NCI-H1694 (cell line): ENCODE measurements around the gene PRMT7.

Experiments used
- DNase-seq: peaks from one replicate; lab custom pipeline; 2025; lab: John Stamatoyannopoulos, UW

The PRMT7 gene

DNA sequence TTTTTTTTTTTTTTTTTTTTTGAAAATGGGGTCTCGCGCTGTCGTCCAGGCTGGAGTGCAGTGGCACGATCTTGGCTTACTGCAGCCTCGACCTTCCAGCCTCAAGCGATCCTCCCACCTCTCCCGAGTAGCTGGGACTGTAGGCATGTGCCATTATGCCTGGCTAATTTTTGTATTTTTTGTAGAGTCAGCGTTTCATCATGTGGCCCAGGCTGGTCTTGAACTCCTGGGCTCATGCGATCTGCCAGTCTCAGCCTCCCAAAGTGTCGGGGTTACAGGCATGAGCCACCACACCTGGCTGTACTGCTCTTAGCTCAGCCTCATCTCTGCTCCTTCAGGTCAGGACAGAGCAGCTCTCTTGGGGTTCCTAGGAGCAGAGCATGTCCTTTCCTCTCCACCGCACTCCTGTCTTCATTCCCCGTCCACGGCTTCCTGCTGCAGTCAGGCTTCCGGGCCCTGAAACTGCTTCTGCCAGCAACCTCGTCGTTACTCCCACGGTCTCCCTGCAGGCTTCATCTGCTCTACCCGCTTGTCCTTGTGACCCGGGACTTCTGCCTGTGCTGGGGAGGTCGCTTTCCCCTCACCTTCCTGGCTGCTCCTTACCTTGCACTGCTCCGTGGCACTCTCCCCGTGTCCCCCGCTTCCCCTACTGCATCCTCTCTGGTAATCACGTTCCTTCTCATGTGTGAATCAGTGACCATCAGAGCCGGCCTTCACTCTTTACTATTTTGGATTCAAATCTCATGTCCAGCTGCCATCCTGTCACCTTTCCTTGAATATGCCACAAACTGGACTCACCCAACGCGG is 38.0 kb downstream of the PRMT7 start:
- no peak for DNase-seq

DNA sequence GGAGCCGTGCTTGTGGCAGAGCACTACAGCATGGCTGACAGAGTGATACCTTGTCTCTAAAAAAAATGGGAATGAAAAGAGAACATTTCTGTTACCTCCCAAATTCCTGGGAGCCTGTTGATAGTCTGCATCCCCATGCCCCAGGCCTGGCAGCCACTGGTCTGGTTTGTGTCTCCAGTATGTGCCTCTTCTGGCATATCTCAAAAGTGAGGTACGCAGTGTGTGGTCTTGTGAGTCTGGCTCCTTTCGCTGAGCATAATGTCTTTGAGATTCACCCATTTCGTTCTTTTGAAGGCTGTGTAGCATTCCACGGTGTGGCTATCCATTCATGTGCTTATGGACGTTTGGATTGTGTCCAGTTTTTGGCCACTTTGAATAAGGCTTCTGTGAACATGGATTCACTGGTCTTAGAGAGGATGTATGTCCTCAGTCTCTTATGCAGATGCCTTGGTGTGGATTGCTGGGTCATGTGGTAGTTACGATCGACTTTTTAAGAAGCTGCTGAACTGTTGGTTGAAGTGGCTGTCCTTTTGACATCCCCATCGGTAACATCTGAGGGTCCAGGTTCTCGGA is 39.1 kb downstream of the PRMT7 start:
- no peak for DNase-seq

DNA sequence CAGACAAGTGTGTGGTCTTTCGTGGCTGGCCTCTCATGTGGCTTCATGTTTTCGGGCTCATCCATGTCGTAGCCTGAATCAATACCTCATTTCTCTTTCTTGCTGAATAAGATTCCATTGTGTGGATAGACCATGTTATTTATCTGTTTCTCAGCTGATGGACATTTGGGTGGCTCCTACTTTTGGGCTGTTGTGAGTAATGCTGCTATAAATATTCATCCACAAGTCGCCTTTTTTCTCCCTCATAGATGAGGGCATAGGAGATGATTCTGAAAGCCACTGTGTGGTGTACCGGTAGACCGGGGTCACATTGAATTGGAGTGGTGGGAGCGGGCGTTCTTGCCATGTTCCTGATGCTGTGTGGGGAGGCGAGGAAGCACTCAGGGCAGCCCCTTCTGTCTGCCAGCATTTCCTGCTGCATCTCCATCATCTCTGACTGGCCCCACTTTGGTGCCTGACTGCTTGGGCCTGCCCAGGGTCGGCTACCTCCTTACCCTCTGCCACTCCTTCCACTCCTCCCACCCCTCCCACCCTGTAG is 40.1 kb downstream of the PRMT7 start:
- no peak for DNase-seq

DNA sequence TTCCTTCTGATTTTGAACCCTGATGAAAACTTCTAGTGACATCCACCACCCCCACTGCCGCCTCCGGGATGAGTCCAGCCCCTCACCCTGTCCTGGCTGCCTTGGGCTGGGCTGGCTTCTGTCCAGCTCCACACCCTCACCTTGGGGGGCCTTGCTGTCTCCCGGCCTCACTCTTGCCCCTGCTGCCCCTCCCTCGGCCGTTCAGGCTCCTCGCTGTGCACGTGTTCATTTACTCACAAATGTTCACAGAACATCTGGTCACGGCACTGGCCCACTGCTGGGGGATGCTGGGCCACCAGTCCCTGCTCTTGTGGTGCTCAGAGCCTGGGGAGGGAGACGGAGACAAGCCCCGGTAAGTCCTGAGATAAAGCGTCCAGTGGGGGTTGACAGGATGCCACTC is 40.6 kb downstream of the PRMT7 start:
- no peak for DNase-seq

DNA sequence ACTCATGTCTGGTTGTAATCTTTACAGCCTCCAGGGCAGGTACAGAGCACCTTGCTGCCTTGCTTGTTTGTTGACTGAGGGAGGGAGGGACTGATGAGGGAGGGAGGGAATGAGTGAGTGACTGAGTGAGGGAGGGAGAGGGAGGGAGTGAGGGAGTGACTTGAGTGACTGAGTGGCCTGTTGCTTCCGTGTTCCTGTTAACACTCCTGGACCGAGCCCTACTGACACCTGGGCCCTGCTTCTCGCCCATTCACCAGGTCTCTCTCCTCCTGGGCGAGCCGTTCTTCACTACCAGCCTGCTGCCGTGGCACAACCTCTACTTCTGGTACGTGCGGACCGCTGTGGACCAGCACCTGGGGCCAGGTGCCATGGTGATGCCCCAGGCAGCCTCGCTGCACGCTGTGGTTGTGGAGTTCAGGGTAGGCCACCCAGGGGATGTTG is 41.2 kb downstream of the PRMT7 start:
- DNase-seq = no peak

DNA sequence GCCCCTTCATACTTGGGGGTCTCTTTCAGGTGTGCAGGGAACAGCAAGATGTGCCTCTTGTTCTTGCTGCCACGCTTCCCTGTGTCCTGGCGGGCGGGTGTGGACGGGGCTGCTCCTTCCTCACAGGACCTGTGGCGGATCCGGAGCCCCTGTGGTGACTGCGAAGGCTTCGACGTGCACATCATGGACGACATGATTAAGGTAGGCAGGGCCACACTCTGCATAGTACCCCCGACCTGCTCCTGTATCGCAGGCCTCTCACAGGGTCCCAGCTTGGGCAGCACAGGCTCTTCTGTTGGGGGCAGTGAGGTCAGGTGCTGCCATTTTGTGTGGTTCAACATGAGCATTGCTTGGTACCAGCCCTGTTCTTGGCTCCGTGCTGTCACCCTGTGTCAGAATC is 42.5 kb downstream of the PRMT7 start:
- DNase-seq = no peak

DNA sequence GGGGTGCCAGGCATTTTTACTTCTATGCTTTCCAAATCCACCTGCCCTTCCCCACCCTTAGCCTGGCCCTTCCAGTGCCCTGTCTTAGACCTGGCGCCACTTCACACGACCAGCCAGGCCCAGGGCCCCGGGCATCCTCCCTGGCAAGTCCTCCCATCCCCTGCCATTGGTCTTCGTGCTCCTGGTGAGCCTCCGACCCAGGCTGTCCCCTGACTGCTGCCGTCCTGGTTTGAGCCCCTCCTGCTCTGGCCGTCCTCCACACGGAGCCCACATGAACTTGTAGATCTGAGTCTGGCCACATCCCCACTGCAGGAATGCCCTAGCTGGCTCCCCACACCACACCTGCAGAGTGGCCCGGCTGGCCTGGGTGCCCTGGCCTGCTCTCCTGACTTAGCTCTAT is 44.0 kb downstream of the PRMT7 start:
- DNase-seq = no peak

DNA sequence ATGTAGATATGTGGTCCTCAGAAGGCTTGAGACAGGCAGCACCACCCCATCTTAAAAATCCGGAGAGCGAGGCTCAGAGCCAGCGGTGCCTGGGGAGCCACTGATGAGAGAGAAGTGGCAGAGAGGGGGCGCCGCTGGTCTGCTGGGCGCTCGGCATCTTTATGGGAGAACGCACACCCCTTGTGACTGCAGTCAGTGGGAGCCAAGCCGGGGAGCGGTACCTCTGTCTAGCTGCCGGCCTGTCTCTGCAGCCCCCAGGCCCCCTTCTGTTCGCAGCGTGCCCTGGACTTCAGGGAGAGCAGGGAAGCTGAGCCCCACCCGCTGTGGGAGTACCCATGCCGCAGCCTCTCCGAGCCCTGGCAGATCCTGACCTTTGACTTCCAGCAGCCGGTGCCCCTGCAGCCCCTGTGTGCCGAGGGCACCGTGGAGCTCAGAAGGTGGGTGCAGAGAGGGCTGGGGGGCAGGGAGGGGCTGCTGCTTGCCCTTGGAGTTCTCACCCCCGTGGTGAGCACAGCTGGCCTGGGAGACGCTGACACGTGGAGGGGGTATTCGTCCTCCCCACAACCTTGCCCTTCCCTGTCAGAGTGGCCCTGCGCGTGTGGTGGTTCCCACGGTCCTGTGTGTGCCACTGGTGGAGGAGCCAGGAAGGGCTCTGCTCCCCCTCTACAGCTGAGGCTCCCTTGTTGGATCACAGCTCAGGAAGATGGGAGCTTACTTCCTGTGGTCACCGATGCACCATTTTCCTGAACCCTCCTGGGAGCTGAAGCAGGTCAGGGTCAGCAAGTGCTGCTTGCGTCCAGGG is 44.8 kb downstream of the PRMT7 start:
- DNase-seq = no peak

DNA sequence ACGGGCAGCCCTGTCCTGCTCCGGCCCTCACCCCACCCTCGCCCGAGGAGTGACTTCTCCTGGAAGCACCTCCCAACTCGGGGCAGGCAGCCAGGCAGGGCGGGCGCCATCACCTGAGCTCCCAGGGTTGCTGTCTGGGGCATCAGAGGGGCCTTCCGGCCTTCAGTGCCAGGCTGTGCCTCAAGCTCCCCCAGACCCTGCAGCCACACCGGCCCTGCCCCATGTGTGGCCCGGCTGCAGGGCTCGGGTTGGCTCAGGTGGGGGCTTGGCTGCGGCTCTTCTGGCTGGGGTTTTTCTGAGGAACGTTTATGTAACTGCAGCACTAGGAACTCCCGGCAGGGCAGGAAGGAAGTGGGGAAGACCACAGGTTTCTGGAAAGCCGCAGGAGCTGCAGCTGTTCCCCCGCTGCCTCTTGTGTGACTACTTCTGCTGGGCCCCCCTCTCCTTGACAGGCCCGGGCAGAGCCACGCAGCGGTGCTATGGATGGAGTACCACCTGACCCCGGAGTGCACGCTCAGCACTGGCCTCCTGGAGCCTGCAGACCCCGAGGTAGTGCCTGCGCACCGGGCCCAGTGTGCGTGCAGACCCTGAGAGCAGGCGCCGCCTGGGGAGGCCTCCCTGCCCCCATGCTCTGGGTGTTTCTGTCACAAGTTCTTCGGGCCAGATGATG is 45.6 kb downstream of the PRMT7 start:
- no peak for DNase-seq

DNA sequence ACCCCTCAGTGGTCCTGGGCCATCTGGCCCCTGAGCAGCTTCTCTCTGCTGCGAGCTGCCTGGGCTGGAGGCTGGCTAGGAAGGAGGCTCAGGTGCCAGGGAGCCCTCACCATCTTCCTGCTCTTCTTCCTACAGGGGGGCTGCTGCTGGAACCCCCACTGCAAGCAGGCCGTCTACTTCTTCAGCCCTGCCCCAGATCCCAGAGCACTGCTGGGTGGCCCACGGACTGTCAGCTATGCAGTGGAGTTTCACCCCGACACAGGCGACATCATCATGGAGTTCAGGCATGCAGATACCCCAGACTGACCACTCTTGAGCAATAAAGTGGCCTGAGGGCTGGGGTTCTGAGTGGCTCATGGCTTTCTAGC is 46.1 kb downstream of the PRMT7 start:
- DNase-seq = no peak

DNA sequence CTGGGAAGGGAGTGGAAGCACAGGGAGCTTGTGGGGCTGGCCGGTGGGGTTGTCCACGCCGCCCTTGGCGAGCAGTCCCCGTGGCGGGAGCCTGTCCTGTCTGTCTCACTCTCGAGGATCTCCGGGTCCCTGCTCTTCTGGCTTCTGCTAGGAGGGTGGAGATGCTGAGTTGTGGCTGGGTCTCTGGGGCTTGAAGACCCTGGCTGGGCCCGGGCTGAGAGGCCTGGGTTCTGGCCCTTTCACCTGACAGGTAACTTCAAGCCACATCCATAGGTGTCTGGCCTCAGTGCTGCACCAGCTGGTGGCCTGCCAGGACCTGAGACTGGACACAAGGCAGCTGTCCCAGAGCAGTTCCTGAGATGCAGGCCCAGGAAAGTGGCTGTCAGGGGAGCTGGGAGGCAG is 46.7 kb downstream of the PRMT7 start:
- no peak for DNase-seq

DNA sequence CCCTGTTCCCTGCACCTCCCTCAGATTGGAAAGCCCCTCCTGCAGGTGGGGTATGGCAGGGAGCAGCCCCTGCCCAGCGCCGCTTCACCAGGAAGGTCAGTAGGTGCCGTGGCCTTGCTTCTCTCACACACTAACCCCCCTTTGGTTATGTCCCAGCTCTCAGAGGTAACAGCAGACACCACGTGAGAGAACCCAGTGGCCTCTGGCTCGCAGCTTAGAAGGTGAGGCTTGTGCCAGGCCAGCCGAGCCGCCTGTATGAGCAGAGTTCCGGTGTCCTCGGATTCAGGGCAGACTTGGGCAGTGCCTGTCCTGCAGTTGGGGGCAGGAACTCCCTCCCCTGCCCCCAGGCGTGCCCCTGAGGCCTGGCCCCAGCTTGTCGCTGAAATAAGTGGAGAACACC is 47.1 kb downstream of the PRMT7 start:
- no peak for DNase-seq

DNA sequence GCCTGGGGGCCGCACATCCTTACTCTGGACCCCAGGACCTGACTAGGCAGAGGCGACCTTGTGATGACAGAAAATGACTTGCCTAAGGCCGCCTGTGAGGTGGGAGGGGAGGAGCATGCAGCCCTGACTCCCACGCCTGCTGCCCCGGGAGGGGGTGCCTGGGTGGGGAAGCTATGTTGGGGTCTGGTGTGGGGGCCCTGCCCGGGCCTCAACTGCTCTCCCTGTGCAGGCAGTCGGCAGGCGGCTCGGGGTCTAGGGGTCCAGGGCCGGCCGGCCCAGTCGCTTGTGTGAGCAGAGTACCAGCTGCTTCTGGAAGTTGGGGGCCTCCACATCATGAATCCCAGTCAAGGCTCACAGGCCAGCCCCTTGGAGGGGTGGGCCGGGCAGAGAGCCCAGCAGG is 48.1 kb downstream of the PRMT7 start:
- DNase-seq = no peak

DNA sequence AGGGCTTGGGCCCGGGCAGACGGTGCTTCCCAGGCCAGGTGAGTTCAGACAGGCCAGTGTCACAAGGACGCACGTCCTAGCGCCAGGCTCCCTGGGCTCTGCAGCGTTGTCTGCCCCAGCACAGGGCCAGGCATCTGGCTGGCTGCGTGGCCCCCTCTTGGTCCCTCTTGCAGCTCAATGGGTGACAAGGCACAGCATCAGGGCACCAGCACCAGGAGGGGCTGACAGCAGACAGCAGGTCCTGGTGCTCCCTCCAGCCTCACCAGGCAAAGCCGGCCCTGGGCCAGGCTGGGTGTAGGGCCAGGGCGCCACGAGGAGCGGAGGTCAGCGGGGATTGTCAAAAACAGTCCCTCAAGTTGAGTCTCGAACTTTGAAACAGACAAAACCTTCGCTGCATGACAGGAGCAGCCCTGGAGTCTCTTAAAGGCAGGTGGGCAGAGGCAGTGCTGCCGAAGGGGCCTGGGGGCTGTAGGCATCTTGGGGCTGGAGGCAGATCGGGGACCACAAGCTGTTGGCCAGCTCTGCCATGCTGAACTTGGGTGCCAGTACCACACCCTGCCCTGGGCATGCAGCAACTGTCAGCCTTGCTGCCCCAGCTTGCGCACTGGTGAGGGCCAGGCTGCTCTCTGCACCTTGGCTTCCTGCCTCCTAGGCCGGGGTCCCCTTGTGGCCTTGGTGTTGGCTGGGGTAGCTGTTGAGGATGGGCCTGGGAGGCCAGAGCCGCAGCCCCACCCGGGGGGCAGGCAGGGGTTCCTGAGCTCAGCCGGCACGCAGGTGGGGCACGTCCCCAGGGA is 48.8 kb downstream of the PRMT7 start:
- DNase-seq = no peak

DNA sequence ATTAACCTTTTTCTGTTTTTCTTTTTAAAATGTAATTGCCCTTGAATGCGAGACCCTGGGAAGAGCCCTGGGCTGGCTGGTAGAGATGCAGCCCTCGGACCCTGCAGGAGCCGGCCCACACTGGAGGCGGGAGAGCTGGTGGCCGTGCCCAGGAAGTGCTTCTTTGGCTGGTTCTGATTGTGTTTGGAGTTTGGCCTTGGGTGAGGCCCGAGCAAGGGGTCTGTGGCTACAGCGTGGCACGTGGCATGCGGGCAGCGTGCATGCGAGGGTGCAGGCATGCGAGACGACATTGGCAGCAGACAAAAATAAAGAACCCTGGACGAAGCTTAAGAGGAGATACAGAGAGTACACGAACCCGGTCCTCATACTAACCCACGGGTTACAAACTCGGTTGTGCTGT is 49.7 kb downstream of the PRMT7 start:
- no peak for DNase-seq

DNA sequence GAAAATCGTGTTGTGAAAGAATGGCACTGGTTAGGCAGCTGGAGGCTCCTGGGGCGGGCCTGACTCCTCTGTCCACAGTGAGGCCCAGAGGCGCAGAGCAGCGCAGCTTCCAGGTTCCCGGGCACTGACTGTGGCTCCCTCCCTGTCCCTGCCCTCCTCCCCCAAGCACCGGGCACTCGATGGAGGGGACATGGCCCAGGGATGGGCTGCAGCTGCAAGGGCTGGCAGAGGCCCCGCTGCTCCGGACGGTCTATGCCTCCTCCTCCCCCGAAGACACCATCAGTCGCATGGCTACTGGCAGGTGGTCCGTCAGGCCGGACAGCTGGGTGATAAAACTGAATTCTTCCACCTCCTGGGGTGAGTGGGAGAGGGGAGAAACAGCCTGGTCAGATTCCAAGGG is 50.1 kb downstream of the PRMT7 start:
- DNase-seq = no peak

DNA sequence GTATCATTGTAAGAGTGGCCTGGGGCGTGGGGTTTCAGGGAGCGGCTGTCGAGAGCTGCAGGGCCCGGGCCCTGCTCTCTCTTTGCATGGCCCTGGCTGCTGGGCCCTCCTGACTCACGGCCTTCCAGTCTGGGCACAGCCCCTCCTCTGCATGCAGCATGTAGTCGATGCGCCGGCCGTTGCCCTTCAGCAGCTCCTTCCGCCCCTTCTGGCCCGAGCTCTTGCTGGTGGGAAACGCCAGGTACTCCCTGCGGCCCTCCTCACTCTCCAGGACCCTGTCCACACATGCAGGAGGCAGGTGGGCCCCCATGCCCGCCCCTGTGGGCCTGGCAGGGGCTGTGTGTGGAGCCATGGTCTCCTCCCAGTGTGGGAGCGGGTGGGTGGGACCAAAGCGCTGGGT is 50.7 kb downstream of the PRMT7 start:
- no peak for DNase-seq

DNA sequence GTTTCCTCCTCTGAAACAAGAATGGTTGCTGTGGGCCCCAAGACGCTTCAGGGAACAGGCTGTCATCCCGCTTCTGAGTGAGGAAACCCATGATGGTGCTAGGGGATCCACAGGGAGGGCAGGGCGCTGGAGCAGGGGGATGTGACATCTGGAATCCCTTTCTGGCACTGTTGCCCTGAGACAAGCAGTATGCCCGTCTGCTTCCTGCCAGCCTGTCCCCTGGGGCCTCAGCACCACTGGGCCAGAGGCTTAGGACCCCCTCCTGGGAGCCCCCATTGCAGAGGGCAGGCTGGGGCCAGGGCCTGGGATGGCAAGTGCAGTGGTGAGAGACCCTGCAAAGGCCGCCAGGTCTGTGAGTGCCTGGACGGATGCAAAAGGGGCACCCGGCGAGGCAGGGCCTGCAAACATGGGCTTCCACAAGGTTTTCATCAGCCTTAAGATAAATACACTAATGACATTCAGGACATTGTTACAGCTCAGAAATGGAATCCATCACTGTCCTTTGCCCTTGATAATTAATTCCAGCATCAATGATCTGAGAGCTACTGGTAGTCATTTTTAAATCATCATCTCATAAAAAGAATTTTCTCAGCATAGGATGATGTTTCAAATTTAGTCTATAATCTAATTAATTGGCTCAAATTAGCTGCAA is 51.6 kb downstream of the PRMT7 start:
- DNase-seq = no peak

DNA sequence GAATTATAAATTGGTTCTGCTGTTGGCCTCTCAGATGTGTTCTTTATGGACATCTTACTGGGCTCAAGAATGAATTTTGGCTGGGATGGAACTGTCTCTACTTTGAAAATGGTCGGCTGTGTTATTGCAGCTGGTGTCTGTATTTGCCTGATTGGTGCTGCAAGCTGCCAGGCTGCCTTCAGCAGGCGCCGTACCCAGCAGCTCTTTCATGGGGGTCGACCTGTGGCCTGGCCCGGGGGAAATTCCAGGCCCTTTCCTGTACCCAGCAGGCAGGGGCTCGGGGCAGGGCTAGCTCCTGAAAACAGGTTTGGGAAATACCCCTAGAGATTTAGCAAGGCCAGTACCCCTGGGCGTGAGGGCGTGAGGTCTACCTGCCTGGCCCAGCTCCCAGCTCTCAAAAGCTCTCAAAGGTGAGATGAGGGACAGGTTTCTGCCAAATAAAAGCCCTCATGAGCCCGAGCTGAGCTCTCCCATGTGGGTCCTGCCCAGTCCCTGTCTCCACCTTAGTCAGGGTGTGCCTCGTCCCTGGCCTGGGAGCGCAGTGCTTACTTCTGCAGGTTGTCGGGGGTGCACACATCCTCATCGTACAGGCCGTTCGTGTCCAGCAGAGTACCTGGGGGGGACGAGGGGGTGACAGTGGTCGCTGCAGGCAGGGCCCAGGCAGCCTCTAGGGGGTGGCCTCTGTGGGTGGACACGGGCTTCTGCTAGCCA is 52.3 kb downstream of the PRMT7 start:
- no peak for DNase-seq
